Heart right ventricle (tissue), 16 donors: Measurements from ENCODE around the gene UNC5B. TPM values are rescaled to one million over a fixed set of nuclear protein-coding genes. Genes with fewer than 3 reads are reported as not detected.
A peak's percentile ranks its signal among the peaks of the same experiment; 100 is the strongest.

Source experiments
- ATAC-seq, 8 donors: fragments of 200-7000 bp; cut with Tn5 transposase; one replicate each; pipeline ENCODE4 v1.9.1; 2020; ENCODE audit warnings: mild to moderate bottlenecking in 8 of 8, moderate library complexity in 8 of 8, moderate number of reproducible peaks in 1 of 8
- DNase-seq, 2 donors: peaks; one replicate each; pipeline ENCODE4 v3.0.0-alpha.2; 2020
- H3K27ac ChIP-seq, 10 donors: fragments of 200-600 bp; sonication (generic) in 2 of 10; one replicate each; pipeline versions ENCODE4 v1.5.0 to v1.8.0; 2020 to 2022; ENCODE audit warnings: mild to moderate bottlenecking in 3 of 10
- H3K27me3 ChIP-seq, 7 donors: fragments of 200-600 bp; one replicate each; pipeline ENCODE4 v1.8.0; 2021 to 2022; ENCODE audit warnings: mild to moderate bottlenecking in 2 of 7
- H3K36me3 ChIP-seq, 9 donors: fragments of 200-600 bp; sonication (generic) in 1 of 9; one replicate each; pipeline versions ENCODE4 v1.5.0 to v1.8.0; 2020 to 2022; ENCODE audit warnings: mild to moderate bottlenecking in 2 of 9
- H3K4me1 ChIP-seq, 9 donors: fragments of 200-600 bp; sonication (generic) in 1 of 9; one replicate each; pipeline versions ENCODE4 v1.5.0 to v1.8.0; 2020 to 2022; ENCODE audit warnings: mild to moderate bottlenecking in 4 of 9
- H3K4me3 ChIP-seq, 10 donors: fragments of 200-600 bp; sonication (generic) in 2 of 10; one replicate each; pipeline versions ENCODE4 v1.5.0 to v1.8.0; 2020 to 2022; ENCODE audit warnings: mild to moderate bottlenecking in 7 of 10, moderate library complexity in 2 of 10
- H3K9me3 ChIP-seq, 11 donors: fragments of 200-600 bp in 10 of 11; sonication (generic) in 2 of 11; one replicate each; pipeline versions ENCODE4 v1.5.0 to v1.8.0; 2013 to 2022; ENCODE audit warnings: mild to moderate bottlenecking in 2 of 11, control low read depth in 1 of 11, moderate library complexity in 1 of 11
- CTCF ChIP-seq, 9 donors: fragments of 200-600 bp; sonication (generic) in 2 of 9; IDR thresholded peaks; one replicate each; pipeline versions ENCODE4 v1.5.0 to v1.8.0; 2021 to 2022; ENCODE audit warnings: antibody characterized with exemption in 9 of 9, mild to moderate bottlenecking in 5 of 9, moderate library complexity in 1 of 9
- WGBS, 2 donors: extraction: QIAGEN DNeasy Blood & Tissue Kit; methylation state at CpG; one replicate each; pipeline ENCODE4 v1.1.7; 2013; ENCODE audit warnings: inconsistent platforms in 1 of 2; 5-methylcytosine and 5-hydroxymethylcytosine counted together
- intact Hi-C, 10 donors: fragments of 100-400 bp; cut with DNase I; formaldehyde crosslinking; loops; one replicate each; pipeline versions ENCODE4 v1.11.1 to v1.14.2; 2022
- polyA plus RNA-seq, 2 donors: library from polyadenylated mRNA; stranded (reverse); fragments of 200-250 nt; gene quantifications; one replicate each; pipeline ENCODE4 v1.2.3, GENCODE V29; 2013
- total RNA-seq, 10 donors: library from RNA; stranded (reverse); fragmentation: NEBNext Ultra II Directional in 3 of 10; extraction: Animal tissue kit (Norgen Biotek cat#: 25700) in 3 of 10; gene quantifications; one replicate each; pipeline versions ENCODE4 v1.2.1 to v1.2.4, GENCODE V29; 2021 to 2023
- donor health status: Arrhythmogenic right ventricular cardiomyopathy.
- donor health status: ischemic (EF 13 %, LVEDD 7.1; RV severe dilation, severe dysfunction).
- donor health status: healthy with polysubstance abuse.
- donor health status: DM: no; HTN: yes; CAD: no.
- donor health status: DM: no; HTN: no; CAD: no.
- donor health status: ischemic (EF 25% LVEDD 6.9; RV normal size, moderate dysfunction).
- donor health status: ischemic (EF 25% LVEDD 5.7; RV mildly dilated, moderate dysfunction).
- donor health status: healthy.
- donor health status: DM: yes; HTN: yes; CAD: no.
- donor health status: Ischemic cardiomyopathy.
- donor health status: ischemic (EF 35%, LVEDD 5.7; RV mildly dilated, moderate dysfunction).
- donor health status: nonischemic (EF 11% LVEDD 7.7; RV severe dilation, severe dysfunction).
- donor health status: DM: yes; HTN: yes; CAD: no.
- donor health status: PGD.
- donor health status: ischemic (EF 29% LVEDD 5.4; RV normal size, mild dysfunction).
- donor health status: nonischemic (EF 23%, LVEDD 6.1; RV moderate dilation, normal function).

Gene UNC5B
- total and polyA plus RNA-seq, 12 donors = 3.3 to 20.6 (median 12.1) TPM

GRCh38 chr10:71205468-71205867, 6.9 kb upstream of the UNC5B start:
- Histone ChIP-seq H3K9me3 (no peaks in the 10 kb centered on the region), H3K27ac (no peak overlapping the region), H3K4me1 (peaks cover 0 to 28% (median 9%) of the 10 kb centered on the region in 9 donors), H3K4me3 (no peak overlapping the region), H3K27me3 (peaks cover 0 to 37% (median 6%) of the 10 kb centered on the region in 7 donors), H3K36me3 (no peaks in the 10 kb centered on the region)
- intact Hi-C loops = loop anchor here in 6 of 10 donors (5.0 to 10.0 kb wide), 7 partner anchors 62 to 298 kb away; no protein-coding TSS in a partner anchor
- 68 to 80% methylated on average over 4 of the region's 4 CpGs for WGBS, 2 donors
- TF ChIP-seq CTCF (IDR thresholded peaks at IDR 0.05) = no peak
- no peak for ATAC-seq
- no peak for DNase-seq

DNA sequence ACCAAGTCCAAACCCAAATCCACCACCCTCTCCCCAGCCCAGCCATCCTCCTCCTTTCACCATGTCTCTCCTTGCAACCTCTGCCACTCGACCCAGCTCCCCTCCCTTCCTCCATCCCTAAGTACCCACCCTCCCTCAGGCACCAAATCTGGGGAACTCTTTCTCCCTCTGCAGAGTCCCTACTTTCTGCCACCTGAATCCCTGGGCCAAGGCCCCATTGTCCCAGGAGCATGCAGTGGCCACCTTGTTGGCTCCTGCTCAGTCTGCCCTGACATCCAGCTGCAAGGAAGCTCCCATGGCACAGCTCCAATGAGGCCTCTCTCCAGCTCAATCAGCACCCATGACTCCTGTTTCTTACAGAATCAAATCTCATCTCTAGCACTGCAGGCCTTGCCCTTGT, 5.5 kb upstream of the UNC5B start:
- H3K9me3 ChIP-seq = no peaks in the 10 kb centered on the region
- H3K27ac ChIP-seq = no peak overlapping the region
- WGBS, 2 donors = 82 to 88% methylated on average over 1 of the region's 1 CpG
- intact Hi-C loops = loop anchor here in 6 of 10 donors (5.0 to 10.0 kb wide), 7 partner anchors 60 to 300 kb away; no protein-coding TSS in a partner anchor
- no peak overlapping the region for H3K4me3 ChIP-seq
- ATAC-seq (no peak), DNase-seq (no peak)
- peaks cover 0 to 51% (median 10%) of the 10 kb centered on the region in 7 donors for H3K27me3 ChIP-seq
- TF ChIP-seq CTCF (IDR thresholded peaks at IDR 0.05) = no peak
- H3K36me3 ChIP-seq = no peaks in the 10 kb centered on the region
- H3K4me1 ChIP-seq = peaks cover 0 to 32% (median 13%) of the 10 kb centered on the region in 9 donors

DNA sequence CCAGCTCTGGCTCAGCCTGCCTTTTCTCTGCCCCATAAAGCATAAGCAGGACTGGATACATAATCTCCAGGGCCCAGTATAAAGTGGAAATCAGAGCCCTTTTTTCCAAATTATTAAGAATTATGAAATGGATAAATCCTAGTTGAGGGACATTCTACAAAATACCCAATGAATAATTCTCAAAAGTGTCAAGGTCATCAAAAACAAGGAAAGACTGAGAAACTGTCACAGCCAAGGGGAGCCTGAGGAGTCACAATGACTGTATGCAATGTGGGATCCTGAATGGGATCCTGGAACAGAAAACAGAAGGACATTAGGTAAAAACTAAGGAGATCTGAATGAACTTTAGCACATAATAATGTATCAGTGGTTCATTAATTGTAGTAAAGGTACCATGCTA, 4.8 kb upstream of the UNC5B start:
- Histone ChIP-seq H3K36me3 (no peaks in the 10 kb centered on the region), H3K4me3 (no peak overlapping the region), H3K9me3 (no peaks in the 10 kb centered on the region), H3K27me3 (peaks cover 0 to 58% (median 10%) of the 10 kb centered on the region in 7 donors), H3K4me1 (peaks cover 0 to 30% (median 16%) of the 10 kb centered on the region in 9 donors), H3K27ac (no peak overlapping the region)
- intact Hi-C loops = loop anchor here in 6 of 10 donors (5.0 to 10.0 kb wide), 7 partner anchors 60 to 300 kb away; no protein-coding TSS in a partner anchor
- ATAC-seq (no peak), DNase-seq (no peak)
- no peak for TF ChIP-seq CTCF (IDR thresholded peaks at IDR 0.05)

DNA sequence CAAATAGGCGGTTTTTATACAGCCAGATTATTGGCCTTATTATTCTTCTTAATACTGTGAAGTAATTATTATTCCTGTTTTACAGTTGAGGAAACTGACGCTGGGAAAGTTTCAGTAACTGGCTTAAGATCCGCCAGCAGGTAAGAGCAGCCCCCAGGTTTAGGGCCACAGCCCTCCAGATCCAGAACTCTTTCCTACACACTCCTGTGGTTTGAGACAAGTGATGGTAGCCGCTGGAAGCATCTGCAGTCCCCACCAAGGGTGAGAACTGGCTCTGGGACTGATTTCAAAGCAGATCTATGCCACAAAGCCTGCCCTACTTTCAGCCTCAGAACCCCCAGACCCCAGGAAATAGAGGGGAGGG, 3.0 kb upstream of the UNC5B start:
- intact Hi-C loops = loop anchor here in 9 of 10 donors (1.0 to 10.0 kb wide), 11 partner anchors 58 to 302 kb away; no protein-coding TSS in a partner anchor

More for the DNA sequence above, 3.0 kb upstream of the UNC5B start:
- Histone ChIP-seq H3K4me1 (peaks cover 3 to 37% (median 23%) of the 10 kb centered on the region in 9 donors), H3K36me3 (no peaks in the 10 kb centered on the region), H3K9me3 (no peaks in the 10 kb centered on the region), H3K27ac (no peak overlapping the region), H3K27me3 (peaks cover 0 to 62% (median 10%) of the 10 kb centered on the region in 7 donors), H3K4me3 (no peak overlapping the region)
- TF ChIP-seq CTCF (IDR thresholded peaks at IDR 0.05) = peak in 1 of 9 donors; percentile 34
- no peak for ATAC-seq
- 50 to 55% methylated on average over 4 of the region's 4 CpGs for WGBS, 2 donors
- no peak for DNase-seq
